ENCODE data around the gene ZNF839. TPM values are rescaled to one million over a fixed set of nuclear protein-coding genes. Genes with fewer than 3 reads are reported as not detected.

Gene ZNF839
- total RNA-seq, 1 donor from 2014 or later, result 17.7 TPM

DNA sequence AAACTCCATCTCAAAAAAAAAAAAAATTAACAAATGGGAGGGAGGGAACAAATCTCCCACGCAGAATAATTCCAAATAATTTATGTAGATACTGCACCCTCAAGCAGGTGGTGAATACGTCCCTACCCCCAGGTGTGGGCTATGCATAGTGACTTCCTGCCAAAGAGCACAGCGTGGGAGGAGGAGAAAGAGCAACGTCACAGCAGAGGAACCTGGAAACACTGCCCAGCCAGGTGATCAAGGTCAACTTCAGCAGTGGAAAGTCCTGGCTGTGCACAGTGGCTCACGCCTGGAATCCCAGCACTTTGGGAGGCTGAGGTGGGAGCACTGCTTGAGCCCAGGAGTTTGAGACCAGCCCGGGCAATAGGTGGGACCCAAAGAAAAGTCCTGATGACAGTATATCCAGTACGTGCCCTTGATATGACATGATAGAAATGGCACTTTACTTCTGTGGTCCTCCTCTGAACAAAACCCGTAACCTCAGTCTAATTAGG, 33.6 kb downstream of the ZNF839 start:
- no peak overlapping the region for H3K27ac Mint-ChIP-seq
- no peaks in the 10 kb centered on the region for H3K4me1 Mint-ChIP-seq (ENCODE audit: low read depth)
- H3K27me3 Mint-ChIP-seq (ENCODE audit: insufficient read depth), result no peaks in the 10 kb centered on the region
- DNase-seq (ENCODE audit: low spot score), result no peak
- H3K36me3 Mint-ChIP-seq (ENCODE audit: low read depth), result peaks cover 36% of the 10 kb centered on the region
- no peak overlapping the region for H3K4me3 Mint-ChIP-seq
- no peaks in the 10 kb centered on the region for H3K9me3 Mint-ChIP-seq
- intact Hi-C loops (cut with micrococcal nuclease), result no loop called here

DNA sequence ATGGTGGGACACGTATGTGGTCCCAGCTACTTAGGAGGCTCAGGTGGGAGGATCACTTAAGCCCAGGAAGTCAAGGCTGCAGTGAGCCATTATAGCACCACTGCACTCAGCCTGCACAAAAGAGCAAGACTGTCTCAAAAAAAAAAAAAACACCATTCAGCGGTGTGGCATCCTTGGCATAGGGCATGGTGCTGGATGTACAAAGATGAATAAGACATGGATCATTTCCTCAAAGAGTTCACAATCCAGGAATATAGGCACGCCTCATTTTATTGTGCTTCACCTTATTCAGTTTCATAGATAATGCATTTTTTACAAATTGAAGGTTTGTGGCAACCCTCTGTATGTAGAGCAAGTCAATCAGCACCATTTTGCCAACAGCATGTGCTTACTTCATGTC, 36.7 kb downstream of the ZNF839 start:
- intact Hi-C loops (cut with micrococcal nuclease), result no loop called here
- H3K9me3 Mint-ChIP-seq, result no peaks in the 10 kb centered on the region
- no peak overlapping the region for H3K27ac Mint-ChIP-seq
- peaks cover 14% of the 10 kb centered on the region for H3K4me1 Mint-ChIP-seq (ENCODE audit: low read depth)
- peaks cover 23% of the 10 kb centered on the region for H3K36me3 Mint-ChIP-seq (ENCODE audit: low read depth)
- no peaks in the 10 kb centered on the region for H3K27me3 Mint-ChIP-seq (ENCODE audit: insufficient read depth)
- DNase-seq (ENCODE audit: low spot score), result no peak
- H3K4me3 Mint-ChIP-seq, result no peak overlapping the region

DNA sequence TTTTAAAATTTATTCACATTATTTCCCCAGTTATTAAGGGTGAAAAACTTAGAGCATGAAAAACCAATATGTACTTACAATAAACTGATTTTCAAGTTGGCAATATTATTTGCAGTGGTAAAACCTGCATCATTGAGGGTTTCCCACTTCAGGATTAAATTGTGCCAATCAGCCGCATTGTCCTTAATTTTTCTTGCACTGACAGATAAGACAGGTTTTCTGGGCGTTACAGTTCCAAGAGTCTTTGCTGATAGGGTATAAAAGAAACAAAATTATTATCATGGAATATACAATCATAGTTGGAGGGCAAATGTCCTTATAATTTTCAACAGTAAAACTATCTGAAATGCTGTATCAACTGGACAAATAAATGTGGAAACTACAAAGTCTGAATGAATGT, 39.8 kb downstream of the ZNF839 start:
- no peak for DNase-seq (ENCODE audit: low spot score)
- Mint-ChIP-seq H3K4me1 (ENCODE audit: low read depth) (peaks cover 22% of the 10 kb centered on the region), H3K36me3 (ENCODE audit: low read depth) (peaks cover 17% of the 10 kb centered on the region), H3K27me3 (ENCODE audit: insufficient read depth) (no peaks in the 10 kb centered on the region), H3K9me3 (no peaks in the 10 kb centered on the region), H3K4me3 (no peak overlapping the region), H3K27ac (no peak overlapping the region)
- intact Hi-C loops (cut with micrococcal nuclease), result no loop called here

DNA sequence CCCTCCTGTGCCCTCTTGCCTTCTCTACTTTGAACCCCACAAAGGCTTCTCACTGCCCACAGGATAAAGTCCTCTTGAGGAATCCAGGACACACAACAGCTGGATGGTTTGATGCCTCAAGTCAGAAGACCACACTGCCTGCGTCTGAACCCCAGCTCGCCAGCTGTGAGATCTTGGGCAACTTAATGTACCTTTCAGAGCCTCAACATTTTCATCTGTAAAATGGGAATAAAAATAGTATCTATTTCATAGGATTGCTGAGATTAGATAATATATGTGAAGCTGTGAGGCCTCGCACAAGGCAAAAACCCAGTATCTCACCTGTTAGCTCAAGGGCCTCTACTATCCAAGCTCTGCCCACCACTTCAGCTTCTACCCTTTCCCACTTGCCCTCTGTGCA, 40.8 kb downstream of the ZNF839 start:
- Mint-ChIP-seq H3K9me3 (no peaks in the 10 kb centered on the region), H3K27ac (no peak overlapping the region), H3K36me3 (ENCODE audit: low read depth) (peaks cover 15% of the 10 kb centered on the region), H3K27me3 (ENCODE audit: insufficient read depth) (no peaks in the 10 kb centered on the region), H3K4me3 (no peak overlapping the region), H3K4me1 (ENCODE audit: low read depth) (peaks cover 22% of the 10 kb centered on the region)
- intact Hi-C loops (cut with micrococcal nuclease), result loop anchor here (5.0 kb wide), 3 partner anchors 273 to 548 kb away; partner anchors contain the start of gene HSP90AA1
- DNase-seq (ENCODE audit: low spot score), result no peak

DNA sequence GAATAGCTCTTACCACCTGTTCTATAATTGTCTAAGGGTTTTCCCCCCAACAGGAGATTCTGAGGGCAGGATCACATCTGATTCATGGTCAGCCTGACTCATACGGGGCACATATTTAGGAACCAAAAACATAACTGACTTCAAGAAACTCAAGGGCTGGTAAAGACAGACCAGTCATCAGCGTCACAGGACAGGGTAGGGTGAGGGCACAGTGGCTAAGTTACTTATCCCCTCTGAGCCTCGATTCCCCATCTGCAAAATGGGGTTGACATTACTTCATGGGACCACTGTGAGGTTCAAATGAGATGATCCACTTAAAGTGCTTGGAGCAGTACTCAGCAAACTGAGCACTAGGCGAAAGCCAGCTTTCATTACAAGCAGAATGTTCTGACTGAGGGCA, 42.5 kb downstream of the ZNF839 start:
- Mint-ChIP-seq H3K27ac (peak overlapping the region; percentile 85), H3K4me3 (peak overlapping the region; percentile 93), H3K27me3 (ENCODE audit: insufficient read depth) (no peaks in the 10 kb centered on the region), H3K36me3 (ENCODE audit: low read depth) (peaks cover 10% of the 10 kb centered on the region), H3K9me3 (no peaks in the 10 kb centered on the region), H3K4me1 (ENCODE audit: low read depth) (peaks cover 27% of the 10 kb centered on the region)
- intact Hi-C loops (cut with micrococcal nuclease), result loop anchor here (1.0 to 5.0 kb wide), 13 partner anchors 42 to 972 kb away; partner anchors contain the start of genes EIF5, HSP90AA1, RCOR1 and WDR20
- peak; percentile 16 for DNase-seq (ENCODE audit: low spot score)

DNA sequence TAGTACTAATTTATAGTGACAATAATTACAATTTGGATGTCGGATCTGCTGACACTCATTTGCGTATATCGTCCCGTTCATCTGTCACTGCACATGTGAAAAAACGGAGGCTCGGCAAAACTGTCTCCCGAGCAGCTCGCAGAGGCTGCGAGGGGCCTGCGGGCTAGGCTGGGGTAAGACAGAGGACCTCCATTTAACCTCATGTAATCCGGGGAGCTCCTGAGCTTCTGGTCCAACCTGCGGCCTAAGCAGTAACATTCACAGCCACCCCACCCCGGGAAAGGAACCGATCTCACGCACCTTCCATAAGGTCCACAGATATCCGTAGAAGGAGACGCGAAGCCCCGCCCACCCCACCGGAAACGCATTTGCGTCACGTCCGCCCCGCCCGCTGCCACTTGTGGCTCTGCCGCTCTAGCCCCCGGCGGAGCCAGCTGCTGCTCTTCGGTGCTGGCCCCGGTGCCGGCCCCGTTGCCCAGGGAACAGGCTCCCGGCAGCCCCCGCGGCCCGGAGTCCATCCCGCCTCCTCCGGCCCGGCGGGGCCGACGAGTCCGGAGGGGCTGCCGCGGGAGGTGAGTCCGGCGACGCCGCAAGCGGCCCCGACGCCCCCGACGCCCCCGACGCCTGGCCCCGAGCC, 43.1 kb downstream of the ZNF839 start, which contains the start of the genes CINP and TECPR2:
Gene CINP (minus strand): TSS at position 346 of the 637 bp plus-strand sequence. CDS start 39 bp downstream, at position 307.
Gene TECPR2 (plus strand): TSS at position 397 of the 637 bp plus-strand sequence. CDS start 13,781 bp downstream, outside the sequence.
- Mint-ChIP-seq H3K27me3 (ENCODE audit: insufficient read depth) (no peaks in the 10 kb centered on the region), H3K4me3 (peak within 1 kb of the TSS; percentile 93), H3K27ac (peak within 1 kb of the TSS; percentile 91), H3K4me1 (ENCODE audit: low read depth) (peaks cover 32% of the 10 kb centered on the region), H3K36me3 (ENCODE audit: low read depth) (peaks cover 6% of the 10 kb centered on the region), H3K9me3 (no peaks in the 10 kb centered on the region)
- peak; percentile 92 for DNase-seq (ENCODE audit: low spot score)
- intact Hi-C loops (cut with micrococcal nuclease), result loop anchor here (1.0 to 5.0 kb wide), 13 partner anchors 42 to 972 kb away; partner anchors contain the start of genes EIF5, HSP90AA1, RCOR1 and WDR20

DNA sequence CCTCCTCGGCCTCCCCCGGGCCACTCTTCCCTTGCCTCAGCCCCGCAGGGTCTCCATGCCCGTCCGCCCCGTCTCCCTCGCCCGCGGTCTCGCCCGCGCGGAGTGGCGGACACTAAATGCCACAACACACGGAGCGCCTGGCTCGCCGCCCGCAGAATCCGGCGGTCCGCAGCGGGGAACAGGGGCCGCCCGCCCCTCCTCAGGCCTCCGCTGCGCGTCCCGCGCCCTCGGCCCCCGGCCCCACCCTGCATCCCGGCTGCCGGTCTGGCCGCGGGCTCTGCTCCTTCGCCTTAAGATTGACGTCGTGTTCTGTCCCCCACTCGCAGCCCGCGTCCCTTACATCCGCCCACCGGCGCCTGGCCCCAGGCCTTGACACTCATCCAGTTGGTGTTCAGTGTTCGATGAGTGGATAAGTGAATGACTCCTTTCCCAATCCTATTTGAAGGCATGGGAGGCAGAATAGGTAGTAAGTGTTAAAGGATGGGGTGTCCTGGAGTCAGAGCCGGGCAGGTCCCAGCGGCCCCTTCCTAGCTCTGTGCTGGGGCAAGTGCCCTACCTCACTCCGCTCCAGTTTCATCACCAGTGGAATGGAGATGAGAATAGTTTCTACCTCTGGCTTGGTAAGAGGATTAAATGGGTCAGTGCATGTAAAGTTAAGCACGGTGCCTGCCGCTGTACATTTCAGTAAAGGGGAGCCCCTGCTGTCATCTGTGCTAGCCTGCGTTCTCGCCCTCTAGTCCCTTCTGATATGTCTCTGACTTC, 43.8 kb downstream of the ZNF839 start:
- Mint-ChIP-seq H3K36me3 (ENCODE audit: low read depth) (no peaks in the 10 kb centered on the region), H3K27ac (peak overlapping the region; percentile 91), H3K27me3 (ENCODE audit: insufficient read depth) (no peaks in the 10 kb centered on the region), H3K4me3 (no peak overlapping the region), H3K9me3 (no peaks in the 10 kb centered on the region), H3K4me1 (ENCODE audit: low read depth) (peaks cover 38% of the 10 kb centered on the region)
- DNase-seq (ENCODE audit: low spot score), result no peak
- intact Hi-C loops (cut with micrococcal nuclease), result loop anchor here (2.0 to 5.0 kb wide), 7 partner anchors 75 to 657 kb away; partner anchors contain the start of genes HSP90AA1 and RCOR1

DNA sequence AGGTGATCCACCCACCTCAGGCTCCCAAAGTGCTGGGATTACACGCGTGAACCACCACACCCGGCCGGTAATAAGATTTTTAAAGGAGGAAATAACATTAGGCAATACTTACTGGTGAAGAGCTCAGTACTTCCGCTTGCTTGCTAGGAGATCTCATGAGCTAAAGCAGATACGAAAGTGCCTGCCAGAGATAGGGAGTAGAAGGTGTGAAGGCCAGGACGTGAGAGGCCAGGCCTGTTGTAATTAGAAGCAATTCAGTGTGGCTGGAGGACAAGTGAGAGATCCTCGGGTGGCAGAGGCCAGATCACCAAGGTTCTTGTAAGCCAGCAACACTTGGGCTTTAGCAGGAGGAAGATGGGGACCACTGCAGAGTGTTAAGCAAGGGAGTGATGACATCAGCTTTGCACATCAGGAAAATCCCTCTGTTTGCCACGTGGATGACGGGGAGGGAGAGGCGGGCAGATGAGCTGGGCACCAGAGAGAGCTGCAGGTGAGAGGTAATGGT, 50.8 kb downstream of the ZNF839 start:
- no peaks in the 10 kb centered on the region for H3K27me3 Mint-ChIP-seq (ENCODE audit: insufficient read depth)
- no peak overlapping the region for H3K4me3 Mint-ChIP-seq
- H3K36me3 Mint-ChIP-seq (ENCODE audit: low read depth), result peaks cover 3% of the 10 kb centered on the region
- DNase-seq (ENCODE audit: low spot score), result no peak
- H3K9me3 Mint-ChIP-seq, result no peaks in the 10 kb centered on the region
- H3K27ac Mint-ChIP-seq, result no peak overlapping the region
- H3K4me1 Mint-ChIP-seq (ENCODE audit: low read depth), result peaks cover 44% of the 10 kb centered on the region
- intact Hi-C loops (cut with micrococcal nuclease), result no loop called here

DNA sequence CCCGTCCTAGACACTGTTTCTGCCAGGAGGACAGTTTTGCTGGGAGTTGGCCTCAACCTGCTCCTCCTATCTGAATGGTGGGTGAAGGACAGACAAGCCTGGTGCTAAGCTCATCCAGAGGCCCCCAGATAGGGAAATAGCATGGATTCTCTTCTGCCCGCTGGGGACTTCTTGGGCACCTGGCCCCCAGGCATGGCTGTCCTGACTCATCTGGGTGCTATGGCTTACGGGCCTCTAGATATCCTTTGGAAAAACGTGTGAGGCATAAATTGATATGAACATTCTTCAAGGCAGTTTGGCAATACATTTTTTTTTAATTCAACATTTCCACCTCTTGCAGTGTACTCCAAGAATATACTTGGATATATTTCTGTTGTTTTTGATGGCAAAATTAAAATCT, 51.8 kb downstream of the ZNF839 start:
- Mint-ChIP-seq H3K36me3 (ENCODE audit: low read depth) (peaks cover 3% of the 10 kb centered on the region), H3K4me1 (ENCODE audit: low read depth) (peaks cover 52% of the 10 kb centered on the region), H3K27me3 (ENCODE audit: insufficient read depth) (no peaks in the 10 kb centered on the region), H3K27ac (no peak overlapping the region), H3K9me3 (no peaks in the 10 kb centered on the region), H3K4me3 (no peak overlapping the region)
- intact Hi-C loops (cut with micrococcal nuclease), result no loop called here
- no peak for DNase-seq (ENCODE audit: low spot score)

DNA sequence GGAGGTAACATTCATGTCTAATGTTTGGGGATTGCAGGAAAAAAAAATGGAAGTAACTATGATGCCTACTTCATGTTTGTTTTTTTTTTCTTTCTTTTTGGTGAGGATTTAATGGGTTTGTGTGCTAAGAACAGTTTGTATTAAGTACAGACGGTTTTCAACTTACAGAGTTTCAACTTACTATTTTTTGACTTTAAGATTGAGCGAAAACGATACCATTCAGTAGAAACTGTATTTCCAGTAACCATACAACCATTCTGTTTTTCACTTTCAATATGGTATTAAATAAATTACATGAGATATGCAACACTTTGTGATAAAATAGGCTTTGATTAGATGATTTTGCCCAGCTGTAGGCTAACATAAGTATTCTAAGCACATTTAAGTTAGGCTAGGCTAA, 53.6 kb downstream of the ZNF839 start:
- no peak for DNase-seq (ENCODE audit: low spot score)
- Mint-ChIP-seq H3K27ac (no peak overlapping the region), H3K36me3 (ENCODE audit: low read depth) (peaks cover 10% of the 10 kb centered on the region), H3K4me1 (ENCODE audit: low read depth) (peaks cover 48% of the 10 kb centered on the region), H3K9me3 (no peaks in the 10 kb centered on the region), H3K27me3 (ENCODE audit: insufficient read depth) (no peaks in the 10 kb centered on the region), H3K4me3 (no peak overlapping the region)
- intact Hi-C loops (cut with micrococcal nuclease), result no loop called here

DNA sequence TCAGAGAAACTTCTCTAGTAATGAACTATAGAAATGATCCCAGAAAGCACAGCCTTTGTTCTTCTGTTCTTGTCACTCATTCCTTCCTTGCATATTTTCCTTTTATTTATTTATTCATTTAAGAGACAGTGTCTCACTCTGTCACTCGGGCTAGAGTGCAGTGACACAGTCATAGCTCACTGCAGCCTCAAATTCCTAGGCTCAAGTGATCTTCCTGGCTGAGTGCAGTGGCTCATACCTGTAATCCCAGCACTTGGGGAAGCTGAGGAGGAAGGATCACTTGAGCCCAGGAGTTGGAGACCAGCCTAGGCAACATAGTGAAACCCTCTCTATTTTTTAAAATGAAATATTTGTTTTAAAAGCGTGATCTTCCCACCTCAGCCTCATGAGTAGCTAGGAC, 54.7 kb downstream of the ZNF839 start:
- Mint-ChIP-seq H3K27me3 (ENCODE audit: insufficient read depth) (no peaks in the 10 kb centered on the region), H3K36me3 (ENCODE audit: low read depth) (peaks cover 14% of the 10 kb centered on the region), H3K4me1 (ENCODE audit: low read depth) (peaks cover 42% of the 10 kb centered on the region), H3K9me3 (no peaks in the 10 kb centered on the region), H3K4me3 (no peak overlapping the region), H3K27ac (no peak overlapping the region)
- DNase-seq (ENCODE audit: low spot score), result no peak
- intact Hi-C loops (cut with micrococcal nuclease), result no loop called here

DNA sequence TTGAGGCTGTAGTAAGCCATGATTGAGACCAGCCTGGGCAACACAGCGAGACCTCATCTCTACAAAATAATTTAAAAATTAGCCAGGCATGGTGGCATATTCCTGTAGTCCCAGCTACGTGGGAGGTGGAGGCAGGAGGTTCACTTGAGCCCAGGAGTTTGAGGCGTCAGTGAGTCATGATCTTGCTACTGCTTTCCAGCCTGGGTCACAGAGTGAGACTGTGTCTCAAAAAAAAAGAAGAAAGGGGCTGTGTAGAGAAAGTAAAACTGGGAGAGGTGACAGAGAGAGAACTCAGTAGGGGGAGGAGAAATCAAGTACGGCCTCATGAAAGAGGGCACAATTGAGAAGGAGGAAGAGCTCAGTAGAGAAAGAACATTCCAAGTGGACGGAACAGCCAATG, 55.6 kb downstream of the ZNF839 start:
- no peak overlapping the region for H3K4me3 Mint-ChIP-seq
- no peaks in the 10 kb centered on the region for H3K27me3 Mint-ChIP-seq (ENCODE audit: insufficient read depth)
- no peak for DNase-seq (ENCODE audit: low spot score)
- peaks cover 41% of the 10 kb centered on the region for H3K4me1 Mint-ChIP-seq (ENCODE audit: low read depth)
- H3K9me3 Mint-ChIP-seq, result no peaks in the 10 kb centered on the region
- peaks cover 14% of the 10 kb centered on the region for H3K36me3 Mint-ChIP-seq (ENCODE audit: low read depth)
- intact Hi-C loops (cut with micrococcal nuclease), result no loop called here
- H3K27ac Mint-ChIP-seq, result peak overlapping the region; percentile 24

DNA sequence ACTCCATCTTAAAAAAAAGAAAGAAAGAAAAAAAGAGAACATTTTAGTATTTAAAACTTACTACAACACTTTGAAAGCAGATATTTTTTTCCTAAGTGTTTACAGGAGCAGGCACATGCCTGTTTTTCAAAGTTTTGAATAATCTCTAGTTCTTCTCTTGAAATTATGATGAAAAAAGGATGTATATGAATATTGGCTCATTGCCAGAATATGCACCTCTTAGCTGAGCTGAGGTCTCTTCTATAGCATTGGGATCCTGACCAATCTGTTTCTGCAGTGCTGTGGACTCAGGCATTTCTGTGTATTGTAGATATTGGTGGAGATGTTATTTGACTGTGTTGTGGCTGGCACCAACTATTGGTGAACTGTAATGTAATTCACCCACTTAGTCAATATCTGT, 58.1 kb downstream of the ZNF839 start:
- H3K4me1 Mint-ChIP-seq (ENCODE audit: low read depth), result peaks cover 33% of the 10 kb centered on the region
- no peak overlapping the region for H3K4me3 Mint-ChIP-seq
- H3K9me3 Mint-ChIP-seq, result no peaks in the 10 kb centered on the region
- no peaks in the 10 kb centered on the region for H3K27me3 Mint-ChIP-seq (ENCODE audit: insufficient read depth)
- H3K27ac Mint-ChIP-seq, result no peak overlapping the region
- peaks cover 13% of the 10 kb centered on the region for H3K36me3 Mint-ChIP-seq (ENCODE audit: low read depth)
- no peak for DNase-seq (ENCODE audit: low spot score)
- intact Hi-C loops (cut with micrococcal nuclease), result no loop called here

Data from activated T-helper 1 cell treated with anti-CD3 and anti-CD28 coated beads, Interleukin-12 subunit alpha, Interleukin-12 subunit beta, Interleukin-2, Interleukin-4 antibody, amounts not matched to agents 30 ng/mL and 10 ng/mL and 1 ng/mL, durations not matched to agents 14 hours and 24 hours and 36 hours (primary cell).